A673 (cell line): ENCODE measurements around the gene ASB10.

Experiments
- EZH2 ChIP-seq: fragments of 200-600 bp; sonication (generic); IDR thresholded peaks from 2 replicates; pipeline ENCODE4 v1.6.1; 2017; ENCODE audit warnings: borderline replicate concordance, low read depth, mild to moderate bottlenecking, mixed read lengths, antibody characterized with exemption, low read length; ENCODE audit not compliant: poor library complexity, severe bottlenecking
- TF ChIP-seq, protein P1 (sequence below): fragments of 300-800, 200-600 bp; sonication (generic); conservative IDR thresholded peaks from 2 replicates; pipeline ENCODE4 v1.5.1; 2017; ENCODE audit warnings: low read depth, mild to moderate bottlenecking, antibody characterized with exemption, low read length, moderate library complexity, mixed read lengths

DNA sequence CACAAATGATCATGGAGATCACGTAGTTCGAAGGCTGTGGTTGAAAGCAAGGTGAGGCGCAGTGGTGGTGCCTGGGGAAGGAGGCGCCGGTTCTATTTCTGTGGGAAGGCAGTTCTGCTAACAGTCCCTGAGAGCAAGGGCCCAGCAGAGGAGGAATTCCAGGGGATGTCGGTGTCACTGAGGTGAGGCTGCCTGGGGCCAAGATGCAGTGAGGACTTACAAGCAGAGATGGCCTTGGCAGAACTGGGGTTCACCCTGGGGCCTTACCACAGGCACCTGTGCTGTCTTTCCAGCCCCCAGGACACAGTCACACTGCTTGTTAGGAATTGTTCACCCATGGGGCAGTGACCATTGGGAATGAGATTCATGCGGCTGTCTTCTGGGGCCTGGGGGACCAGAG is 46.2 kb downstream of the ASB10 start:
- TF ChIP-seq, protein P1, sequence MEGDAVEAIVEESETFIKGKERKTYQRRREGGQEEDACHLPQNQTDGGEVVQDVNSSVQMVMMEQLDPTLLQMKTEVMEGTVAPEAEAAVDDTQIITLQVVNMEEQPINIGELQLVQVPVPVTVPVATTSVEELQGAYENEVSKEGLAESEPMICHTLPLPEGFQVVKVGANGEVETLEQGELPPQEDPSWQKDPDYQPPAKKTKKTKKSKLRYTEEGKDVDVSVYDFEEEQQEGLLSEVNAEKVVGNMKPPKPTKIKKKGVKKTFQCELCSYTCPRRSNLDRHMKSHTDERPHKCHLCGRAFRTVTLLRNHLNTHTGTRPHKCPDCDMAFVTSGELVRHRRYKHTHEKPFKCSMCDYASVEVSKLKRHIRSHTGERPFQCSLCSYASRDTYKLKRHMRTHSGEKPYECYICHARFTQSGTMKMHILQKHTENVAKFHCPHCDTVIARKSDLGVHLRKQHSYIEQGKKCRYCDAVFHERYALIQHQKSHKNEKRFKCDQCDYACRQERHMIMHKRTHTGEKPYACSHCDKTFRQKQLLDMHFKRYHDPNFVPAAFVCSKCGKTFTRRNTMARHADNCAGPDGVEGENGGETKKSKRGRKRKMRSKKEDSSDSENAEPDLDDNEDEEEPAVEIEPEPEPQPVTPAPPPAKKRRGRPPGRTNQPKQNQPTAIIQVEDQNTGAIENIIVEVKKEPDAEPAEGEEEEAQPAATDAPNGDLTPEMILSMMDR, result no peak
- no peak for TF ChIP-seq EZH2
